ENCODE measurements around the gene IQCM. TPM values are rescaled to one million over a fixed set of nuclear protein-coding genes. Genes with fewer than 3 reads are reported as not detected.

IQCM gene
- total RNA-seq, 2 donors from 2014 or later = not detected

- Mint-ChIP-seq H3K36me3 (ENCODE audit: low read depth) (no peaks in the 10 kb centered on the region), H3K27ac (no peak overlapping the region), H3K4me1 (no peaks in the 10 kb centered on the region), H3K27me3 (no peaks in the 10 kb centered on the region), H3K4me3 (no peak overlapping the region)
- DNase-seq (no peak), ATAC-seq (no peak)
- no peaks in the 10 kb centered on the region for H3K9me3 ChIP-seq (ENCODE audit: control insufficient read depth, low read length, poor library complexity, severe bottlenecking)
Measured at GRCh38 chr4:149690726-149691125, 124.9 kb downstream of the IQCM start.

GRCh38 chr4:149684516-149684915 lies 131.1 kb downstream of the IQCM start:
- H3K4me3 Mint-ChIP-seq = no peak overlapping the region
- H3K27ac Mint-ChIP-seq = no peak overlapping the region

GRCh38 chr4:149676076-149676475 lies 139.6 kb downstream of the IQCM start:
- H3K9me3 ChIP-seq (ENCODE audit: control insufficient read depth, low read length, poor library complexity, severe bottlenecking) = no peaks in the 10 kb centered on the region
- no peak for ATAC-seq
- Mint-ChIP-seq H3K4me1 (no peaks in the 10 kb centered on the region), H3K27ac (no peak overlapping the region), H3K4me3 (no peak overlapping the region), H3K27me3 (no peaks in the 10 kb centered on the region), H3K36me3 (ENCODE audit: low read depth) (no peaks in the 10 kb centered on the region)
- DNase-seq = no peak

More at GRCh38 chr4:149684516-149684915, 131.1 kb downstream of the IQCM start:
- no peaks in the 10 kb centered on the region for H3K36me3 Mint-ChIP-seq (ENCODE audit: low read depth)
- no peaks in the 10 kb centered on the region for H3K27me3 Mint-ChIP-seq
- no peak for ATAC-seq
- DNase-seq = no peak
- no peaks in the 10 kb centered on the region for H3K4me1 Mint-ChIP-seq
- no peaks in the 10 kb centered on the region for H3K9me3 ChIP-seq (ENCODE audit: control insufficient read depth, low read length, poor library complexity, severe bottlenecking)

- no peak for DNase-seq
- peaks cover 3% of the 10 kb centered on the region for H3K9me3 ChIP-seq (ENCODE audit: control insufficient read depth, low read length, poor library complexity, severe bottlenecking)
- Mint-ChIP-seq H3K27ac (no peak overlapping the region), H3K36me3 (ENCODE audit: low read depth) (no peaks in the 10 kb centered on the region), H3K4me1 (no peaks in the 10 kb centered on the region), H3K4me3 (no peak overlapping the region), H3K27me3 (no peaks in the 10 kb centered on the region)
- no peak for ATAC-seq
Measured at GRCh38 chr4:149645790-149646189, 169.9 kb downstream of the IQCM start.

GRCh38 chr4:149638073-149638472 lies 177.6 kb downstream of the IQCM start:
- Mint-ChIP-seq H3K36me3 (ENCODE audit: low read depth) (no peaks in the 10 kb centered on the region), H3K4me1 (no peaks in the 10 kb centered on the region), H3K27ac (no peak overlapping the region), H3K4me3 (no peak overlapping the region), H3K27me3 (no peaks in the 10 kb centered on the region)
- no peak for ATAC-seq
- no peak for DNase-seq
- H3K9me3 ChIP-seq (ENCODE audit: control insufficient read depth, low read length, poor library complexity, severe bottlenecking) = no peaks in the 10 kb centered on the region

- H3K27ac Mint-ChIP-seq = no peak overlapping the region
- ATAC-seq (no peak), DNase-seq (no peak)
- H3K4me1 Mint-ChIP-seq = no peaks in the 10 kb centered on the region
- no peaks in the 10 kb centered on the region for H3K36me3 Mint-ChIP-seq (ENCODE audit: low read depth)
- H3K27me3 Mint-ChIP-seq = no peaks in the 10 kb centered on the region
- H3K4me3 Mint-ChIP-seq = no peak overlapping the region
- no peaks in the 10 kb centered on the region for H3K9me3 ChIP-seq (ENCODE audit: control insufficient read depth, low read length, poor library complexity, severe bottlenecking)
Measured at GRCh38 chr4:149634368-149634767, 181.3 kb downstream of the IQCM start.

GRCh38 chr4:149631629-149632028 lies 184.0 kb downstream of the IQCM start:
- ATAC-seq (no peak), DNase-seq (no peak)
- Mint-ChIP-seq H3K36me3 (ENCODE audit: low read depth) (no peaks in the 10 kb centered on the region), H3K4me1 (no peaks in the 10 kb centered on the region), H3K4me3 (no peak overlapping the region), H3K27me3 (no peaks in the 10 kb centered on the region), H3K27ac (no peak overlapping the region)
- H3K9me3 ChIP-seq (ENCODE audit: control insufficient read depth, low read length, poor library complexity, severe bottlenecking) = no peaks in the 10 kb centered on the region

GRCh38 chr4:149630064-149630463 lies 185.6 kb downstream of the IQCM start:
- H3K27me3 Mint-ChIP-seq = no peaks in the 10 kb centered on the region
- H3K36me3 Mint-ChIP-seq (ENCODE audit: low read depth) = no peaks in the 10 kb centered on the region
- no peak overlapping the region for H3K4me3 Mint-ChIP-seq
- H3K9me3 ChIP-seq (ENCODE audit: control insufficient read depth, low read length, poor library complexity, severe bottlenecking) = no peaks in the 10 kb centered on the region
- no peak overlapping the region for H3K27ac Mint-ChIP-seq
- no peaks in the 10 kb centered on the region for H3K4me1 Mint-ChIP-seq
- DNase-seq (no peak), ATAC-seq (no peak)

- Mint-ChIP-seq H3K27me3 (no peaks in the 10 kb centered on the region), H3K27ac (no peak overlapping the region), H3K4me3 (no peak overlapping the region), H3K4me1 (no peaks in the 10 kb centered on the region), H3K36me3 (ENCODE audit: low read depth) (no peaks in the 10 kb centered on the region)
- DNase-seq (no peak), ATAC-seq (no peak)
- H3K9me3 ChIP-seq (ENCODE audit: control insufficient read depth, low read length, poor library complexity, severe bottlenecking) = no peaks in the 10 kb centered on the region
Measured at GRCh38 chr4:149605601-149606378, 209.9 kb downstream of the IQCM start.

GRCh38 chr4:149604827-149605226 lies 210.8 kb downstream of the IQCM start:
- no peaks in the 10 kb centered on the region for H3K27me3 Mint-ChIP-seq
- H3K4me1 Mint-ChIP-seq = no peaks in the 10 kb centered on the region
- no peak for DNase-seq
- H3K9me3 ChIP-seq (ENCODE audit: control insufficient read depth, low read length, poor library complexity, severe bottlenecking) = no peaks in the 10 kb centered on the region
- no peak for ATAC-seq
- H3K27ac Mint-ChIP-seq = no peak overlapping the region
- no peaks in the 10 kb centered on the region for H3K36me3 Mint-ChIP-seq (ENCODE audit: low read depth)
- H3K4me3 Mint-ChIP-seq = no peak overlapping the region

- no peak overlapping the region for H3K27ac Mint-ChIP-seq
- no peaks in the 10 kb centered on the region for H3K36me3 Mint-ChIP-seq (ENCODE audit: low read depth)
- no peak for ATAC-seq
- no peak for DNase-seq
- H3K27me3 Mint-ChIP-seq = no peaks in the 10 kb centered on the region
- no peaks in the 10 kb centered on the region for H3K9me3 ChIP-seq (ENCODE audit: control insufficient read depth, low read length, poor library complexity, severe bottlenecking)
- H3K4me3 Mint-ChIP-seq = no peak overlapping the region
- H3K4me1 Mint-ChIP-seq = no peaks in the 10 kb centered on the region
Measured at GRCh38 chr4:149595500-149595899, 220.1 kb downstream of the IQCM start.

GRCh38 chr4:149589826-149590225 lies 225.8 kb downstream of the IQCM start:
- Mint-ChIP-seq H3K27me3 (no peaks in the 10 kb centered on the region), H3K27ac (no peak overlapping the region), H3K4me1 (no peaks in the 10 kb centered on the region), H3K4me3 (no peak overlapping the region), H3K36me3 (ENCODE audit: low read depth) (no peaks in the 10 kb centered on the region)
- no peaks in the 10 kb centered on the region for H3K9me3 ChIP-seq (ENCODE audit: control insufficient read depth, low read length, poor library complexity, severe bottlenecking)
- no peak for ATAC-seq
- no peak for DNase-seq

GRCh38 chr4:149584722-149585121 lies 230.9 kb downstream of the IQCM start:
- ATAC-seq (no peak), DNase-seq (no peak)
- Mint-ChIP-seq H3K36me3 (ENCODE audit: low read depth) (no peaks in the 10 kb centered on the region), H3K4me1 (no peaks in the 10 kb centered on the region), H3K4me3 (no peak overlapping the region), H3K27me3 (no peaks in the 10 kb centered on the region), H3K27ac (no peak overlapping the region)
- H3K9me3 ChIP-seq (ENCODE audit: control insufficient read depth, low read length, poor library complexity, severe bottlenecking) = no peaks in the 10 kb centered on the region

- no peaks in the 10 kb centered on the region for H3K9me3 ChIP-seq (ENCODE audit: control insufficient read depth, low read length, poor library complexity, severe bottlenecking)
- no peaks in the 10 kb centered on the region for H3K27me3 Mint-ChIP-seq
- H3K36me3 Mint-ChIP-seq (ENCODE audit: low read depth) = no peaks in the 10 kb centered on the region
- DNase-seq (no peak), ATAC-seq (no peak)
- no peaks in the 10 kb centered on the region for H3K4me1 Mint-ChIP-seq
- no peak overlapping the region for H3K4me3 Mint-ChIP-seq
- H3K27ac Mint-ChIP-seq = no peak overlapping the region
Measured at GRCh38 chr4:149574971-149575370, 240.7 kb downstream of the IQCM start.
